ENCODE data around the gene C2orf76.
"Not testable (repeated sequence)": the region's sequence is repeated elsewhere in the genome, so short reads cannot be mapped to it uniquely, and the experiment has no call there.

C2orf76 gene

DNA sequence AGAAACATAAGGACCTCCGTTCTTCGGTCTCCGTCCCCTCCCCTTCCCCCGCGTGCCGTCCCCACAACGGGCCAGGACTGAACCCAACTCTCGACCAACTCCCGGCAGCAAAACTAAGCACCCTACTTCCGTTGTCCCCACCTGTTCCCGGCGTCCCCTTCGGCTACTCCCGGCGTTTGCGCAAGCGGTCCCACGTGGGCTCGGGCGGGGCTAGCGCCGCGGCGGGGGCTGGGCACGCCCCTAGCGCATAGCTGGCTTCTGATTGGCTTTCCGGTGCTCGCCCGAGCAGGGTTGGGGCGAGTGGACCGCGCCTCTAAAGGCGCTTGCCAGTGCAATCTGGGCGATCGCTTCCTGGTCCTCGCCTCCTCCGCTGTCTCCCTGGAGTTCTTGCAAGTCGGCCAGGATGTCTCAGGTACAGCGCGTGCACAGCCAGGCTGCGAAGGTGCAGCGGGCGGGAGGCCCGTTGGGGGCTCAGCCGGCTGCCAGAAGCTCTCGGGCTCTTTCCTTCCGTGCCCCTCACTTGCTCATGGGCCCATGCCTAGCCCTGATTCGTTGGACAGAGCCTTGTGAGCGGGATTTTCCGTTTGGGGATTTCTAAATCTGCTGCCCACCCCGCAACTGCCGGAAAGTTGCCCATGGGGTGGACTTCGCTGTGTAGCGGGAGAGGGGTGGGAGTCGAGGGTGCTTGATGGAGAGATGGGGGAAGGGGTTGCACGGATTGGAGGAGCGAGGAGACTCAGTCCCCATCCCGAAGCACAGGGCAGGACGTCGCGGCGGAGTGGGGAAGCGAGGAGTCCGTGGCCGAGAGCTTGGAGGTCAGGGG is at the start of gene C2orf76, which contains the start of gene DBI:
C2orf76 (minus strand) TSS at position 186 of the 823 bp plus-strand sequence. CDS start 26,875 bp downstream, outside the sequence.
DBI (plus strand) TSS at position 329 of the 823 bp plus-strand sequence; CDS start at position 404, 75 bp downstream.
- DNase-seq: peak; percentile 89

DNA sequence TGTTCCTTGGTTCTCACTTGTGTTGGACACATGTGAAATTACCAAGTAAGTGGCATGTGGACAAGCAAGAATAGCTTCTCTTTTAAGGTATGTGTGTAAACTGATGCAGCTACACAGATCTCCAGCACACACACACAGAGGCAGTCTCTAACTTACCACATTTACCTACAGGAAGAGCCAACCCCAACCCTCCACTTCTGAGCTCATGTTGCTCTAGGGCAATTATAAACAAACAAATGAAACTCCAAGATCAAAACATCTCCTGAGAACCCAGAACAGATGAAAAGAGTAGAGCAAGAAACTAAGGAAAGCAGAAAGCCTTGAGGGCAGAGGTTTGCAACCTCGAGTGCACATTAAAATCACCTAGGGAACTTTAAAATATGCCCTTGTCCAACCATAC is 49.0 kb upstream of the C2orf76 start:
- no peak for DNase-seq

DNA sequence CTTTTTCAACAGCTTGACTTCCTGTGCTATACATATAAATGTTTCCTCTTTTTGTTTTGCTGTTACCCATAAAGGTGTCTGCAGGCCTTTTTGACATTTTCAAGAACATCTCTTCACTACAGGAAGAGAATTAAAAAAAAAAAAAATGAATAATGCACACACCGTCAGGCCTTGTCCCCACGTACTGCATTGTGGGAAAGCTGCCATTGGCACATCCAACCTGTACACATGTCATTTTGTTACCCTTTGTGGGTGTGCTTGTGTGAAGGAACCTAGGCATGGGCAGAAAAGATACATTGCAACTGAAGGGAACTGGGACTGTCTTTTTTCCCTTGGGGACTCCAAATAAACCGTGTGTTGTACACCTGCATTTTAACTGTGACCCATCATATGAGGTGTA is 48.3 kb upstream of the C2orf76 start:
- no peak for DNase-seq

DNA sequence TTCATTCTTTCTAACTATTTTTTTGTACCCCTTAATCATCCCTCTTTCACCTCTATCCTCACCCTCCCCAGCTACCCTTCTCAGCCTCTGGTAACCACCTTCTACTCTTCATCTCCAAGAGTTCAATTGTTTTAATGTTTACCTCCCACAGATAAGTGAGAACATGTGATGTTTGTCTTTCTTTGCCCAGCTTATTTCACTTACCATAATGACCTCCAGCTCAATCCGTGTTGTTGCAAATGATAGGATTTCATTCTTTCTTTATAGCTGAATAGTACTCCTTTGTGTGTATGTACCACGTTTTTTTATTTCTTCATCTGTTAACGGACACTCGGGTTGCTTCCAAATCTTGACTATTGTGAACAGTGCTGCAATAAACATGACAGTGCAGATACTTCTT is 42.9 kb upstream of the C2orf76 start:
- no peak for DNase-seq

DNA sequence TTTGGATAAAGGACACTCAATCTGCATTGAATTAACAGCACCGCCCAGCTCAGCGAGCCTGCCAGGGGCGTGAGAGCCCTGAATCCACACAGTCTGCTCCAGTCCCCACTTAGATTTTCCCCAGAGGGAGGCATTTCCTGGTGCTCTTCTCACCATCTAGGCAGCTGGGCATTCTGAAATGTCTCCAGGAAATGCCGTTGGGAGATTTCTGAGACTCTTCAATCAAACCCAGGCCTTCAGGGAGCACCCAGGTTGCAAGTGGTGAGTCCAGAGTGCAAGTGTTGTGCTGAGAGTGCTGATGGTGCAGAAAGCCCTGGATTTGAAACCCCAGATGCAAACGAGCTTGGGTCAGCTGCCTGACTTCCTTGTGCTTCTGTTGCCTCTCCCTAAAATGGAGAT is 41.6 kb upstream of the C2orf76 start:
- DNase-seq: no peak

DNA sequence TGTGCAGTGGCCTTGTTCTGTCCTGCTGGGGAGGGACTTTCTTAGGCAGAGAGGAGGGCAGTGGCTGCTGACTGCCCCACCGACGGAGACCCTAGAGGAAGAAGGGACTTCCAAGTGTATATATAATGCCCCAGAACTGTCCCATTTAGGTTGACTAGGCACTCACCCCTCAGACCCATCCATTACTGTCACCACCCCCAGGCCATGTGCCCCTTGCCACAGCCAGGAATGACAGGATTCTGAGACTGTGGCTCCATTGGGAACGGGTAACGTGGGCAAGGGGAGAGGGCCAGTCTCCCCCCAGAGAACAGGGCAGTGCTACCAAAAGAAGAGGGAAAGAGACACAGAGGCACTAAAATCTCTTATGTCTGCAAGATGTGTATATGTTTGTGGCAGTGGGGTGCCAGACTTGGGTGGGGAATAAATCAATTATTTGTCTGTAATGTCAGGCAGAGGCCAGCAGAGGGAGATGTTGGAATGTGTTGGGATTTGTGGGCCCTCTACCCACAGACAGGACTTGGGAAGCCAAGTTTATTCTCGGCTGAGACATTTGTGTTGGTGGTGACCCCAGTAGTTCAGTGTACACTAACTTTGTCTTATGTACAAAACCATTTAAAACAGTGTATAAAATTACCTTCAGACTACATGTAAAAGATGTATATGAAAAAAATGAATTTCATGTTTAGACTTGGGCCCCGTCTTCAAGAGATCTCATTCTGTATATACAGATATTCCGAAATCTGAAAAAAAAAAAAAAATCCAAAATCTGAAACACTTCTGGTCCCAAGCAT is 41.0 kb upstream of the C2orf76 start:
- no peak for DNase-seq

DNA sequence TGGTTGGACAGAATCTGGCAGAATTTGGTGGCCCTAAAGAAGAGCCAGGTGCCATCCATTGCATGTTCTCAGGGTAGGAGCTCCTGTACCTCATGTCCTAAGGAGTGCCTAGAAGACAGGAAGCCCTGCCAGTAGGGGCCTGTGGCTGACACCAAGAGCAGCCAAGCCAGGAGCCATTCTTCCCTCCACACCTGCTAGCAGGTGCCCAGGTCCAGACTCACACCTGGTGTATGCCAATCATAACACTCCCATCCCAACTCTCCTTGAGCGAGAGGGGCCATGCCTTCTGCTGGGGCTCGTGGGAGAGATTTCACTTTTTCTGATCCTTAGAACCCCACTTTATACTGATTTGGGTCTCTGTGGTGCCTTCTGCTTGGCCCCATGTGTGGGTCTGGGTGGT is 38.5 kb upstream of the C2orf76 start:
- no peak for DNase-seq

DNA sequence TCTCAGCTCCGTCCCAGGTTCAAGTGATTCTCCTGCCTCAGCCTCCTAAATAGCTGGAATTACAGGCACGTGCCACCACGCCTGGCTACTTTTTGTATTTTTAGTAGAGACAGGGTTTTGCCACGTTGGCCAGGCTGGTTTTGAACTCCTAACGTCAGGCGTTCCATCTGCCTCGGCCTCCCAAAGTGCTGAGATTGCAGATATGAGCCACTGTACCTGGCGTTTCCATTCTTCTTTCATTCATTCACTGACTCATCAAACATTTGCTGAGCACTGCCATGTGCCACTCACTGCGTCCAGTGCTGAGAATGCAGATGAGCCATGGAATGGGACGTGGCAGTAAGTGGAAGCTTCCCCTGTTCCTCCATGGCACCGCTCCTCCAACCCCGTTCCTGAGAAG is 37.0 kb upstream of the C2orf76 start:
- not testable (repeated sequence) for DNase-seq

DNA sequence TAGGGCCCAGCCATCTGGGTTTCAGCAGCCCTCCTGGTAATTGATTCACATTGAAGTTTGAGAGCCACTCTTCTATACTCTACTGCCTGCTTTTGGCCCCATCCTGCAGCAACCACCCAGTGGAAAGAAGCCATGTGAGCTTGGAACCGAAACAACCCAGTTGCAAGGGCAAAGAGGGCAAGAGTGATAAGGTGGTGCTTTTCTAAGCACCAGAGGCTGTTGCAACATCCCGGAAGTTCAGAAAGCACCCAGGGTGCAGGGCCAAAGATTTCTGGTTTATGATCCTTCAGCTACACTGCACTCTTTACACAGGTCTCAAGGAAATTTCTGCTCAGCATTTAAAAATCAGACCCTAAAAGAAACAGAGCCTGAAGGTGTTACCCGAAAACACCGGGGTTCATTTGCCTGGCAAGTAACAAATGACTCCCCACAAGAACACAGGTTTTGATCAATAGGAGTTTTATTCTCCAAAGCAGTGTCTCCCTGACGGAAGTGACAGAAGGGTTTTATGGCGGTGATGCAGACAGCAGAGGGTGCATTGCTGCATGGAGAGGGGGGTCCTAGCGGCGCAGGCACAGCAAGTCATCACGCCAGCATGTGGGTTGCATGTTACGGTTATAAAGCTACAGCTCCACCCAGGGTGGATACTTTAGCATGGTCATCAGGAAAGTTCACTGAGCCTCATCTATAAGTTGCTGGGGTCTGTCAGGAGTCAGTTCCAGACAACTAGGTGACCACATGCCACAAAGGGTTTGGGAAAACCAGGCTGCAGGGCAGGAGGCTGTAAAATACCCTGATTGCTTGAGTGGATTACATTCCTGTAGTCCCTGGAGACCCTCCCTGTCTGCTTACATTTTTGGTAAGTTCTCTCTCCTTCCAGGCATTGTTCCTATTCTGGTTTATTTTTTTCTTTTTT is 36.3 kb upstream of the C2orf76 start:
- DNase-seq: no peak

DNA sequence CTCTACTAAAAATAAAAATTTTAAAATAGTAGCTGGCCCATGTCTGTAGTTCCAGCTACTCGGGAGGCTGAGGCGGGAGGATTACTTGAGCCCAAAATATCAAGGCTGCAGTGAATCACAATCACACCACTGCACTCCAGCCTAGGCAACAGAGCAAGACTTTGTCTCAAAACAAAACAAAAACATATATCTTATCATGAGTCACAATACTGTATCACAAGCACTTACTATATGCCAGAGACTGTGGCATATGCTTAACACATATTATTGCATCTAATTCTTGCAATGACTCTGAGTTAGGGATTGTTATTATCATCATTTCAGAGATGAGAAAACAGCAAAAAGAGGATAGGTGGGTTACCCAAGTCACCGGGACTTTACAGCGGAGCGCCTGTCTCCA is 35.5 kb upstream of the C2orf76 start:
- DNase-seq: no peak

DNA sequence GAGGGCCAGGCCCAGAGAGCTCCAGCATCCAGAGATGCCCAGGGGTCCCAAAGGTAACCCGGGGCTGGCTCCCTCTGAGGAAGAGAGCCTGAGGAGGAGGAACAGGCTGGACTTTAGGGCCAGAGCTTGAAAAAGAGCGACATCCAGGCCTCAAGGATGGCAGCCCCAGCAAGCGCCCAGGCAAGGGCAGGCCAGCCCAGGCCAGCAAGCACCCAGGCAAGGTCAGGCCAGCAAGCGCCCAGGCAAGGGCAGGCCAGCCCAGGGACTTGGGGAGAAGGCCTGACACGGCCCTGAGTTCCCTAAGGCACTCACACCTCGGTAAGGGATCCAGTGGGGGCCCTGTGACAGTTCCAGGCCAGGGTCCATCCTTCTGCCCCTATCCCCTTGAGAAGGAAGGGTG is 30.6 kb upstream of the C2orf76 start:
- DNase-seq: no peak

DNA sequence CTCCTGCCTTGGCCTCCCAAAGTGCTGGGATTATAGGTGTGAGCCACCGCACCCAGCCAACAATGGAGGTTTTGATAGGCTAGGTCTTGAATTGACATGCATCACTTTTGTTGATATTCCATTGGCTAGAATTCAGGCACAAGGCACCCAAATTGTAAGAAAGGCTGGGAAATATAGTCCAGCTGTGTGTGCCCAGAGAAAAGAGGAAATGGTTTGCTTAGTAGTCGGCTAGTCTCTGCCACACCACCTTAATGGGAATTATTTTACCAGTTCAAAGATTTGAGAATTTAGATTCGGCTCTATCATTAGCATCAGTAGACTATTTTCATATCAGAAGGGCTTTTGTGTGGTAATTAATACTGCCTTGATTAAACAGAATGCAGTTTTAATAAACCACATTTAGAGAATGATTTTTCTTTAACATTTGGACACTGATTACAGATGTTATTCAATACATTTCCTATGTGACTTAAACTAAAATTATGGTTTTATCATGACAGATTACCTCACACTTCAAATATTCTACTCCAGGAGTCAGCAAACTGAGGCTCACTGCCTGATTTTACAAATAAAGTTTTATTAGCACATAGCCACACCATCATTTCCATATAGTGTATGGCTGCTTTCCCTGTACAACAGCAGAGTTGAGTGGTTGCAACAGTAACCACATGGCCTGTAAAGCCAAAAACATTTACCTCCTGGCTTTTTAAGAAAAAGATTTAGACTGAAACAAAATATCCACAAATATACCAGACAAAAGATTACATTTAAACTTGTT is 27.5 kb upstream of the C2orf76 start:
- DNase-seq: no peak

DNA sequence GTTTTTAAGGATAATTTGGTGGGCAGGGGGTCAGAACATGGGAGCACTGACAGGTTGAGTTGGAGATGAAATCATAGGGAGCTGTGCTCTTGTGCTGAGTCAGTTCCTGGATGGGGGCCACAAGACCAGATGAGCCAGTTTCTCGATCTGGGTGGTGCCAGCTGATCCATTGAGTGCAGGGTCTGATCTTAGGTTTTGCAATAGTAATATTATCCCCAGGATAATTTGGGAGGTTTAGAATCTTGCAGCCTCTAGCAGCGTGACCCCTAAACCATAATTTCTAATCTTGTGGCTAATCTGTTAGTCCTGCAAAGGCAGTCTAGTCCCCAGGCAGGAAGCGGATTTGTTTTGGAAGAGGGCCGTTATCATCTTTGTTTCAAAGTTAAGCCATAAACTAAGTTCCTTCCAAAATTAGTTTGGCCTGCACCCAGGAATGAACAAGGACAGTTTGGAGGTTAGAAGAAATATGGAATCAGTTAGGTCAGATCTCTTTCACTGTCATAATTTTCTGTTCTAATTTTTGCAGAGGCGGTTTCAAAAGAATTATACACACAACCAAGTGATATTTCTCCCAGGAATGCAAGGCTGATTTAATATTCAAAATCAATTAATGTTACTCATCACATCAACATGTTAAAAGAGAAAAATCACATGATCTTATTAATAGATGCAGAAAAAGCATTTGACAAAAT is 23.1 kb upstream of the C2orf76 start:
- no peak for DNase-seq

DNA sequence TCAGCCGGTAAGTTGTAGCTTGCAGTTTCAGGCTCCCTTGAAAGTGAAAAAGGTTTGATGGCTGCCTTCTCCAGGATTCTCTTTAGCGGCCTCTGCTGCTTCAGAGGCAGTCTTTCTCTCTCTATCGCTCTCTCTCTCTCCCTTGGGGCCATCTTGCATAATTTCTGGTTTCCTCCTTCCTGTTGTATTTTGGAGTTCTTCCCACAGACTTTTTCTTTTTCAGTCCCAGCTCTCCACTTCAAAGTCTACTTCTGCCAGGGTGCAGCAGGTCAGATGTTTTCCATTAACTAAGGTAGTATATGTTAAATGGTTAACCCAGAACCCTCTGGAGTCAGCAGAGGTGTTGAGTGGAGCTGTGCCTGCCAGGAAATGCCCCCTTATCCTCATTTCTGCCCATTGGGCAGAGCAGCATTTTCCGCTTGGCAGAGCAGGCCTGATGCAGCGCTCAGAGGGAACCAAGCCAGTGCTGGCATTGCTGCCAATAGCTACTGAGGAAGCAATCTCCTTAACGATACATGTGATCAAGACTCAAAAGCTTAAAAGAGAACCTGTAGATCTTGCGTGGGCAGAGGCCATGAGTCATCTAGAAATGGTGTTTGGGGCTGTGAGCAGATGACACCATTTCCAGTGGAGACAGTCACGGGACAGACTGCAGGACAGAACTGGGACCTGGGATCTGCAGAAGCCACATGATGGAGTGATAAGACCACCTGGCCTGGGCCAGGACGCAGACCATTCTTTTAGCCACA is 20.9 kb upstream of the C2orf76 start:
- DNase-seq: peak; percentile 35

DNA sequence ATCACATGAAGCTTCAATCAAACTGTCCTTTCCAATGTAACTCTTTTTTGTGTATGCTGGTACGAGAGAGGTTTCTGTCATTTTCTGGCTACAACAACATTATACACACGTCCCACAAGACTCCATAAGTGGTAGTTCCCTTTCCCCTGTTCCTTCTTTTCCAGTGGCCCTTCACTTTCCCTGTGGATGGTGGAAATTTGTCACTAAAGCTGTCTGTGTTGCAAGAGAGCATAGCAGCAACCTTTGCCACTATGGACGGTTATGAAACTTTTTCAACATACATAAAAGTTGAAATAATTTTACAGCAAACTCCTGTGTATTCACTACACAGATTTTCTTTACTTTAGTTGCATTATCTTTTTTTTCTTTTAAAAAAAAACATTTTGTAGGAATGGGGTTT is 18.8 kb upstream of the C2orf76 start:
- no peak for DNase-seq

DNA sequence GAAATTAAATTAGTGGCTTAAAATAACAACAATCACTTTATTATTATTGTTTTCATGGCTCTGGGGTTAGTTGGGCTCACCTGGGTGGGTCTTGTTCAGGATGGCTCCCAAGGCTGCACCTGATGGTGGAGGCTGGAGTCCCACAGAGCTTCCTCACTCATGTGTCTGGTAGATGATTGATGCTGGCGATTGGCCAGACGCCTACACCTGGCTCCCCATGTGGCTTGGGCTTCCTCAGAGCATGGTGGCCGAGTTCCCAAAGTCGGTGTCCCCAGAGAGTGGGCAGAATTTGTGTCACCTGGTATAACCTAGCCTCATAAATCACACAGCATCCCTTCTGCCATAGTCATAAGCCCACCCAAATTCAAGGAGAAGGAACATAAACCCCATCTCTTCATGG is 18.3 kb upstream of the C2orf76 start:
- no peak for DNase-seq

DNA sequence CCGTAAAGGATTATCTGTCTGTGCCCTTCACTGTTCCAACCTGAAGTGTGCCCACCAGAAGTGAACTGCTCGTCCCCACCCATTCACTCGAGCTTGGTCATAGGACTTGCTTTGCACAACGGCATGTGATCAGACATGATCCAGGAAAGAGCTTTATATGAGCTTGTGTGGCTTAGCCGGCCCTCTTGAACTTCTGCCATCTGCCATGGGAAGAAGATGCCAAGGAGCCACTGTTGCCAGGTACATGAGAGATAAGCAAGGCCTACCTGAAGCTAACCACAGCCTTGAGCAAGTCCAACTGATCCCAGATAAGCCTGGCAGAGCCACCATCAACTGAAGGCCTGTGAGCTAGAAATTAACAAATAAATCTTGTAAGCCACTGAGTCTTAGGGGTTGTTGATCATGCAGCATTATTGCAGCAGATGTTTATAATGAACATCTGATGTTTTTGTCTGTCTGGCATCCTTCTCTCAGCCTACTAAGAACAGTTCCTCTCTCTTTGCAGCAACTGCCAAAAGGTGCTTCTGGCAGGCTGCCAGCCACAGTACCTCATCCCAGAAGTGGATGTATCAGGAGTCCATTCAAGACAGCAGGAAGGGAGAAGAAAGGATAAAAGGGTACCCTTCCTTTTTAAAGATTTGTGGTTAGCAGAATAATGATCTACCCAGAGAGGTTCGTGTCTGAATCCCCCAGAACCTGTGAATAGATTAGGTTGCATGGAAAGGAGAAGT is 16.9 kb upstream of the C2orf76 start:
- no peak for DNase-seq

DNA sequence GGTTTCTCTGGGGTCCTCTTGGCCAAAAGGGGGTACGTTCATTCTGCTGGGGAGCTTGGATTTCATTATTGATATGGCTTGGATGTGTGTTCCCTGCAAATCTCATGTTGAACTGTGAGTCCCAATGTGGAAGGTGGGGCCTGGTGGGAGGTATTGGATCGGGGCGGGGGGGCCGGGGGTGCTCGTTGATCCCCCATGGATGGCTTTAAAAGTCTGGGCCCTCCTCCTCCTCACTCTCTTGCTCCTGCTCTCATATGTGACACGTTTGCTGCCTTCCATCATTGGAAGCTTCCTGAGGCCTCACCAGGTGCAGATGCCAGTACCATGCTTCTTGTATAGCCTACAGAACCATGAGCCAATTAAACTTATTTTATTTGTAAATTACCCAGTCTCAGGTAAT is 11.9 kb upstream of the C2orf76 start:
- DNase-seq: no peak

DNA sequence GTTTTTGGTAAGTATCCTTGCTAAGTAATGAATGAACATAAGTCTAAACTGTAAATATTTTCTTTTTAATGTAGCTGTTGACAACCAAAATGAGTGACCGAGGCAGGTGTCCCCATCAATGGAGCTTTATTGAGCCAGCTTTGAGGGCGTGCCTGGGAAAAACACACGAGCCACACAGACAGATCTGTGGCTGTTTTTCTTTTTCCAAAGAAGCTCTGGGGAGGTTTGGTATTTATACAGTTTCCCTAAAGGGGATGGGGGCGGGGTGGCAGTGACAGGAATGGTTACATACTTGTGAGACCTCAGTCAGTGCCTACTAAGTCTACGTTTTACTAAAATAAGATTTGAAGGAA is 11.3 kb upstream of the C2orf76 start:
- DNase-seq: no peak

DNA sequence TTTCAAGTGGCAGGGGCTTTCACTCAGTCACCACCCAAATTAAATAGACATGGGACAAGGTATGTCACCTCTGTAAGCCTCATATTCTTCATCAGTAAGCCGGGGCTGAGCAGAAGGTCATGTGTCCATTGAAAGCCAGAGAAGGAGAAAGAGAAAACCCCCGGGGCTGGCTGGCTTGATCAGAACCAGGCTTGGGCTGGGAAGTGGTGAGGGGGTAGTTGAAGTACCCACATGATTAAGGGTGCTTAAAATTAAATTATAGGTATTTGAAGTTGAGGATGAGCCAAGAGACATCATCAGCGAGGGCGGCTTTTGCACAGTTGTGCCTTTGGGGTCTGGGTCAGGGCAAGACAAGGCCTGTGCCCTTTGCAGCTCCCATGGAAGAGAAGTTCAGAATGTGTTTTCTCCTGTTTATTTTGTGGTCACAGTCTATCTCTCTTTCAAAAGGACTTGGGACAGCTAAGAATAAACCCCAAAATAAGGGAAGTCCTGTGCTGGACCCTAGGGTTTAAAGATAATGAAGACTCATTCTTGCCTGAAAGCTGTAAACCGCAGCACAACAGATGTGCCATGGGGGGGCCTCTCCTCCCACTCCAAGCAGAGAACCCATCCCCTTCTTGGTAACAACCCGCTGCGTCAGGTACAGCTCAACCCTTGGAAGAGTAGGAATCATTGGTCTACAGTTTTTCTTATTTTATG is 10.8 kb upstream of the C2orf76 start:
- no peak for DNase-seq

Measured in stimulated activated naive CD4-positive, alpha-beta T cell treated with Interleukin-2 at 50 U/mL for 16 hours (primary cell).